GM10266 (cell line): ENCODE measurements around the gene TBL2.
"Not testable (repeated sequence)": the region's sequence is repeated elsewhere in the genome, so short reads cannot be mapped to it uniquely, and the experiment has no call there.

ENCODE experiments used
- DNase-seq: peaks from one replicate; pipeline ENCODE4 v3.0.0; 2012; ENCODE audit errors: extremely low spot score
- TF ChIP-seq, protein P1 (sequence below): IDR thresholded peaks from 2 replicates; pipeline ENCODE4 v1.5.1; 2012; ENCODE audit warnings: mild to moderate bottlenecking, low read depth; ENCODE audit not compliant: control insufficient read depth, insufficient read depth; ENCODE audit errors: missing control alignments

The TBL2 gene

DNA sequence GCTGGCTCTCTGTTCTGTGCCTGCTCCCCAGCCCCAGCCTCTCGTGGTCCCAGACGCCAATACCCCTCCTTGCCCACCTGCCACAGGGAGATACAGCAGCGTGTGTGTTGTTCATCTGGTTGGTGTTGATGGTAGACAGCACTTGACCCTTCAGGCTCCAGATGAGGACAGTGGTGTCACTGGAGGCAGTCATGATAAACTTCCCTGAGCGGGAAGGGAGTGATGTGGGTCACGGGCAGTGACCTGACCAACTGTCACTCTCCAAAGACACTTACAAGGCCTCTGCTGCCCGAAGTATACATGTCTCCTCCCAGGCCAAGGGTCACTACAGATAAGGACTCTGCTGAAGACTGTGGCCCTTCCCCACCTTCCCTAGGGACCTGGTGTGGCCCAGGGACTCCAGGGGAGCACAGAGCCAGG, 5.6 kb downstream of the TBL2 start:
- peak; percentile 6 for DNase-seq
- TF ChIP-seq, protein P1, sequence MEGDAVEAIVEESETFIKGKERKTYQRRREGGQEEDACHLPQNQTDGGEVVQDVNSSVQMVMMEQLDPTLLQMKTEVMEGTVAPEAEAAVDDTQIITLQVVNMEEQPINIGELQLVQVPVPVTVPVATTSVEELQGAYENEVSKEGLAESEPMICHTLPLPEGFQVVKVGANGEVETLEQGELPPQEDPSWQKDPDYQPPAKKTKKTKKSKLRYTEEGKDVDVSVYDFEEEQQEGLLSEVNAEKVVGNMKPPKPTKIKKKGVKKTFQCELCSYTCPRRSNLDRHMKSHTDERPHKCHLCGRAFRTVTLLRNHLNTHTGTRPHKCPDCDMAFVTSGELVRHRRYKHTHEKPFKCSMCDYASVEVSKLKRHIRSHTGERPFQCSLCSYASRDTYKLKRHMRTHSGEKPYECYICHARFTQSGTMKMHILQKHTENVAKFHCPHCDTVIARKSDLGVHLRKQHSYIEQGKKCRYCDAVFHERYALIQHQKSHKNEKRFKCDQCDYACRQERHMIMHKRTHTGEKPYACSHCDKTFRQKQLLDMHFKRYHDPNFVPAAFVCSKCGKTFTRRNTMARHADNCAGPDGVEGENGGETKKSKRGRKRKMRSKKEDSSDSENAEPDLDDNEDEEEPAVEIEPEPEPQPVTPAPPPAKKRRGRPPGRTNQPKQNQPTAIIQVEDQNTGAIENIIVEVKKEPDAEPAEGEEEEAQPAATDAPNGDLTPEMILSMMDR = no peak

DNA sequence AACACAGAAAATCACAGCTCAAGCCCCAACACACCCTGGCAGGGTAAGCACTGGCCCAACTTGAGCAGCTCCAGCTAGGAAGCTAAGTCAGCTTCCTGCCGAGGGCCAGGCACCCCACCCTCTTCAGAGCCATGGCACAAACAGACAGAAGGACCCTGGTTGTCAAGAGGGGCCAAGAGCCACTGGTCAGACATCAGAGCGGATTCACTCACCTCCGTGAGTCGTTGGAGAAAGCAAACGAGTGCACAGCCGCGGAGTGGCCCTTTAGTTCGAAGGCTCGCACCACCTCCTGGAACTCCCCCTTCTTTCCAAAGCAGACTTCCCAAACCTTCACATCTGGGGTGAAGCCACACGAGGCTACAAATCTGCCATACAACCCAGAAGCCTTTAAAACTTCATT, 7.4 kb downstream of the TBL2 start:
- TF ChIP-seq, protein P1 = no peak
- DNase-seq = no peak

DNA sequence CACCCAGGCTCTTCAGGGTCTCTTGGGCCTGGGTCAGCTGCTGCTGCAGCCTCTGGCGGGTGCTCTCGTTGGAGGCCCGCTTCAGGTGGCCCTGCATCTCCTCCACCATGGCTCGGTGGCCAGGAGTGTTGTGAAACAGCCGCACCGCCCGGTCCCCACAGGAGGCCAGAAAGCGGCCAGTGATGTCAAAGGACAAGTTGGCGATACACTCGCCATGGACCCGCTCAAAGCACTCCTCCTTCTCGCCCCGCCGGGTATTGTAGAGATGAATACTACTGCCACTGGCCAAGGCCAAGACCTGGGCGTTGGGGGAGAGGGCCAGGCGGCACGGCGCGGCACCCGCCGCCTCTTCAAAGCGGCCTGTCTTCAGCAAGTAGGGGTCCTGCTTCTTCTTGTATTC, 7.9 kb downstream of the TBL2 start:
- TF ChIP-seq, protein P1 = no peak
- no peak for DNase-seq

DNA sequence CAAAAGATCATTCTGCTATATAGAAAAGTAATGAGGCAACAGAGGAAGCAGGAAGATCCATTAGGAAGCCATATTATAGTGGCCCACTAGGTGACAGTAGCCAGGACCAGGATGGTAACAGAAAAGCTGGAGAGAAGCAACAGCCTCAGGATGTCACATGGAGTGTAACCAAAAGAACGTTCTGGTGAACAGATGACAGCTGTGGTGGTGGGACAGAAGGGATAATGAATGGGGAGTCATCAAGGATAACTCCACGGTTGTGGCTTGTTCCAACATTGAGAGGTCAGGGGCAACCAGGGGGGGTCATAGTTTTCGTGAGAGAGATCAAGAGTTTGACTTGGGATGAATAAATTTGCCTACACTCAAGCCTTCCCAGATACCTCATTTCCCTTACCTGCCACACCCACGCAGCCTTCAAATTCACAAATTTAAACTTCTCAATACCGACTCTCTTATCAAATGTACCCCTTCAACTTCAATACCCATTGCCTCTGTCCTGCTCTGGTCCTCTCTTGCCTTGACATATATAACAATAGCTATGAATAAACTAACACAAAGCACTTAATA, 9.3 kb downstream of the TBL2 start:
- no peak for DNase-seq
- TF ChIP-seq, protein P1 = no peak

DNA sequence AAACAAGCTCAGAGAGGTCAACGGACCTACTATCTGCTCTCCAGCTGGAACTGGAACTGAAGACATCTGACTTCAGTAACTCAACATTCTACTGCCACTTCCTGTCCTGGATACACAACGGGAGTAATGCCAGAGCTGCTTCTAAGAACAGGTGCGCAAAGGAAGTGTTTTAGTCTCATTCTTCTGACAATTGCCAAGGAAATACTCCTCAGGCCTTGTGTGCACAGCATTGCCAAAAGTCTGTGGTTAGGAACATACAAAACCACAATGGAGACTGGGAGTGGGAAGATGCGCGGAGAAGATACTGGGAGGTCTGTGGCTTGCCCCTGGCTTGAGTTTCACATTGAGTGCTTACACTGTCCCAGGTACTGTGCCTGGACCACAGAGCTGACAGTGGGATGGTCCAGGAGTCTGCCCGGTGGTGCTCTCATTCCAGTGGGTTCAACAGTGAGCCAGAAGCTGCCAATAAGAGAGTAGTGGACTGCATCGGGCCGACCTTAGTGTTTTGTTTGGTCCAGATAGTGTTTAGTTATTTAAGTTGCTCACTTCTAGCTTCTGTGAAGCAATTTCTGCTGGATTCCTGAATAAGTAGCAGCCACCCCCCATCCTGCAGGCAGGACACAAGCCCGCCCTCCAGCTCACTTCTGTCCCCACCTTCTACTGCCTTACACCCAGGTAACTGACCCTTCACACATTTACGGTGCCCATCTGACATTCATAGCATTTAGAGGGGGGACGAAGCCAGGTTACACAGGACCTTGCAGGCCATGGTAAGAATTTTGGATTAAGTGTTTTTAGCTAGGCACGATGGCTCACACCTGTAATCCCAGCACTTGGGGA, 10.3 kb downstream of the TBL2 start:
- no peak for DNase-seq
- TF ChIP-seq, protein P1 = no peak

DNA sequence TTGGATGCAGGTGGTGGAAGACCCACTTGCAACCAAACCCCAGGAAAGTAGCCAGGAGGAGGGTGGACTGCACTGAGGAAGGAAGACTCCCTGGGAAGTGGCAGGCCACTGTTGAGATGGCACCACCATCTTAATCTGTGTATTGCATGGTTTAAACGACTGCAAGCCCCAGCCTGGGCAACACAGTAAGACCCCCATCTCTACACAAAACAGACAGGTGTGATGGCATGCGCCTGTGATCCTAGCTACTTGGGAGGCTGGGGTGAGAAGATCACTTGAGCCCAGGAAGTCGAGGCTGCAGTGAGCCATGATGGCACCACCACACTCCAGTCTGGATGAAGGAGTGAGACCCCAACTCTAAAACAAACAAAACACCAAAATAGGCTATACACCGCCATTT, 11.2 kb downstream of the TBL2 start:
- no peak for DNase-seq
- TF ChIP-seq, protein P1 = no peak

DNA sequence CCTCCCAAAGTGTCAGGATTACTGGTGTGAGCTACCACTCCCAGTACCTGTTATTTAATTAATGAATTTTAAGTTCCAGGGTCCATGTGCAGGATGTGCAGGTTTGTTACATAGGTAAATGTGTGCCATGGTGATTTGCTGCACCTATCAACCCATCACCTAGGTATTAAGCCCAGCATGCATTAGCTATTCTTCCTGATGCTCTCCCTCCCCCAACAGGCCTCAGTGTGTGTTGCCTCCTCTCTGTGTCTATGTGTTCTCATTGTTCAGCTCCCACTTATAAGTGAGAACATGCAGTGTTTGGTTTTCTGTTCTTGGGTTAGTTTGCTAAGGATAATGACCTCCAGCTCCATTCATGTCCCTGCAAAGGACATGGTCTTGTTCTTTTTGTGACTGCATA, 11.9 kb downstream of the TBL2 start:
- not testable (repeated sequence) for DNase-seq
